Duodenal mucosa (tissue), 2 donors: ENCODE data around the gene ZNF177.

Source experiments
- H3K27ac ChIP-seq: one replicate; pipeline ENCODE4 v1.7.0; 2013; ENCODE audit warnings: low read depth, low read length
- H3K27me3 ChIP-seq, 2 donors: one replicate each; pipeline ENCODE4 v1.7.0; 2013; ENCODE audit warnings: low read length in 2 of 2, control low read depth in 1 of 2; ENCODE audit not compliant: insufficient read depth in 2 of 2, control insufficient read depth in 1 of 2
- H3K36me3 ChIP-seq, 2 donors: one replicate each; pipeline ENCODE4 v1.7.0; 2013; ENCODE audit warnings: low read length in 2 of 2, control low read depth in 1 of 2; ENCODE audit not compliant: insufficient read depth in 2 of 2, control insufficient read depth in 1 of 2
- H3K4me1 ChIP-seq, 2 donors: one replicate each; pipeline ENCODE4 v1.7.0; 2013; ENCODE audit warnings: low read length in 2 of 2, control low read depth in 1 of 2; ENCODE audit not compliant: insufficient read depth in 2 of 2, control insufficient read depth in 1 of 2
- H3K4me3 ChIP-seq, 2 donors: one replicate each; pipeline ENCODE4 v1.7.0; 2013; ENCODE audit warnings: low read length in 2 of 2, low read depth in 1 of 2
- H3K9ac ChIP-seq, 2 donors: one replicate each; pipeline ENCODE4 v1.7.0; 2013; ENCODE audit warnings: low read length in 2 of 2, low read depth in 1 of 2
- H3K9me3 ChIP-seq, 2 donors: one replicate each; pipeline ENCODE4 v1.7.0; 2013; ENCODE audit warnings: low read length in 2 of 2, control low read depth in 1 of 2; ENCODE audit not compliant: control insufficient read depth in 1 of 2

Gene ZNF177

GRCh38 chr19:9413240-9413954, 50.6 kb downstream of the ZNF177 start:
- H3K9me3 ChIP-seq: peaks cover 75 to 81% of the 10 kb centered on the region in 2 donors
- H3K4me3 ChIP-seq: peak overlapping the region in 1 of 2 donors; percentile 59
- no peaks in the 10 kb centered on the region for H3K27me3 ChIP-seq
- no peak overlapping the region for H3K27ac ChIP-seq
- H3K36me3 ChIP-seq: peaks cover 52 to 61% of the 10 kb centered on the region in 2 donors
- no peak overlapping the region for H3K9ac ChIP-seq
- no peaks in the 10 kb centered on the region for H3K4me1 ChIP-seq

GRCh38 chr19:9427941-9428340, 65.1 kb downstream of the ZNF177 start:
- Histone ChIP-seq H3K9ac (no peak overlapping the region), H3K36me3 (peaks cover 45 to 71% of the 10 kb centered on the region in 2 donors), H3K27me3 (no peaks in the 10 kb centered on the region), H3K4me1 (no peaks in the 10 kb centered on the region), H3K4me3 (no peak overlapping the region), H3K9me3 (peaks cover 3 to 12% of the 10 kb centered on the region in 2 donors), H3K27ac (no peak overlapping the region)

DNA sequence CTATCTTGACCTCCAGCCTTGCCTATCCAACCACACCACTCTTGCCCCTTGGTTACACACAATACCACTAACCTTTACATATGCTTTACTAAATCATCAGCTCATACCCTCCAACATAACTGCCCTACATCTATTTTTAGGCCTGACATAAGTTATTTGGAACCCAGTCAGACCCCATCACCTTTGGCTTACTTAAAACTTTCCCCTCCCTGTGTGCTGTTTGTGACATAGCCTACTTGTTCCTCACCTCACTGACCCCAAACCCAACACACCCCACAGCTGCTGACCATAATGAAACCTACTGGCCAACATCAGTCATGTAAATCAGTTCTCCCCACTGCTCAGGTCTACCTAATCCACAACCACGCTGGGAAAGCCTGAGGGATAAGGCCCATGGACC, 67.6 kb downstream of the ZNF177 start:
- Histone ChIP-seq H3K9ac (no peak overlapping the region), H3K9me3 (peaks cover 0 to 6% of the 10 kb centered on the region in 2 donors), H3K27me3 (no peaks in the 10 kb centered on the region), H3K27ac (no peak overlapping the region), H3K4me3 (no peak overlapping the region), H3K36me3 (peaks cover 30 to 53% of the 10 kb centered on the region in 2 donors), H3K4me1 (peaks cover 7 to 8% of the 10 kb centered on the region in 2 donors)

- Histone ChIP-seq H3K27ac (no peak overlapping the region), H3K27me3 (no peaks in the 10 kb centered on the region), H3K36me3 (peaks cover 24 to 45% of the 10 kb centered on the region in 2 donors), H3K4me3 (no peak overlapping the region), H3K9me3 (no peaks in the 10 kb centered on the region), H3K4me1 (peaks cover 7 to 16% of the 10 kb centered on the region in 2 donors), H3K9ac (no peak overlapping the region)
These were observed 68.7 kb downstream of the ZNF177 start for GRCh38 chr19:9431475-9431874.
